Kidney epithelial cell (primary cell): Measurements from ENCODE around the gene MPP4. TPM values are rescaled to one million over a fixed set of nuclear protein-coding genes. Genes with fewer than 3 reads are reported as not detected.
"Not testable (repeated sequence)": the region's sequence is repeated elsewhere in the genome, so short reads cannot be mapped to it uniquely, and the experiment has no call there.

Experiments used
- DNase-seq: peaks from one replicate; pipeline ENCODE4 v3.0.0-alpha.2; 2010; ENCODE audit warnings: low read depth
- H3K27me3 ChIP-seq: 2 replicates; pipeline ENCODE4 v1.6.0; 2011; ENCODE audit warnings: low read length; ENCODE audit not compliant: control insufficient read depth, insufficient read depth
- H3K36me3 ChIP-seq: 2 replicates; pipeline ENCODE4 v1.5.1; 2011; ENCODE audit warnings: low read length; ENCODE audit not compliant: control insufficient read depth, insufficient read depth
- H3K4me3 ChIP-seq: 2 replicates; pipeline ENCODE4 v1.5.1; 2011; ENCODE audit warnings: low read depth, mild to moderate bottlenecking, control low read depth, low read length
- total RNA-seq: library from RNA; depleted of rRNA; stranded (reverse); fragments of >200 nt; gene quantifications from 2 replicates; pipeline ENCODE4 v1.2.3, GENCODE V29; 2015
- TF ChIP-seq, protein P1 (sequence below): IDR thresholded peaks from 2 replicates; pipeline ENCODE4 v1.5.1; 2011; ENCODE audit warnings: mild to moderate bottlenecking, moderate library complexity, low read length, control low read depth, inconsistent platforms; ENCODE audit not compliant: insufficient read depth, poor library complexity, severe bottlenecking

The MPP4 gene
- total RNA-seq, 1 donor from 2014 or later: not detected

DNA sequence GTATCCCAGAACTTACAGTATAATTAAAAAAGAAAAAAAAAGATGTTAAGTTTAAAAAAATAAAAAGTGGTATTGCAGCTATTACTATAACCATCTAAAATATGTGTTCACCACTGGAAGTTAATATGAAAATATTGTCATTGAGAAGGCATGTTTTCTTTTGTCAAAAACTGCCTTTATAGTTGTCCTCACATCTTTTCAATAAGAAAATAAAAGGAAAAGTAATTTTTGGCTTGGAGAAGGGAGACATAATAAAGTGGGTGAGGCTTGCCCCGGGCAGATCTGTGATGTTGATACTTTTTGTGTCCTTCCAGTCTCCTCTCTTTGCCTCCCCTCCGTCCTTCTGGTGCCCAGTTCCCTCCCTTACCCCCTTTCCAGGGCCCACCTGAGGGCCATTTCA, 24.9 kb downstream of the MPP4 start:
- Histone ChIP-seq H3K27me3 (no peaks in the 10 kb centered on the region), H3K36me3 (no peaks in the 10 kb centered on the region), H3K4me3 (no peak overlapping the region)
- no peak for DNase-seq
- TF ChIP-seq, protein P1, sequence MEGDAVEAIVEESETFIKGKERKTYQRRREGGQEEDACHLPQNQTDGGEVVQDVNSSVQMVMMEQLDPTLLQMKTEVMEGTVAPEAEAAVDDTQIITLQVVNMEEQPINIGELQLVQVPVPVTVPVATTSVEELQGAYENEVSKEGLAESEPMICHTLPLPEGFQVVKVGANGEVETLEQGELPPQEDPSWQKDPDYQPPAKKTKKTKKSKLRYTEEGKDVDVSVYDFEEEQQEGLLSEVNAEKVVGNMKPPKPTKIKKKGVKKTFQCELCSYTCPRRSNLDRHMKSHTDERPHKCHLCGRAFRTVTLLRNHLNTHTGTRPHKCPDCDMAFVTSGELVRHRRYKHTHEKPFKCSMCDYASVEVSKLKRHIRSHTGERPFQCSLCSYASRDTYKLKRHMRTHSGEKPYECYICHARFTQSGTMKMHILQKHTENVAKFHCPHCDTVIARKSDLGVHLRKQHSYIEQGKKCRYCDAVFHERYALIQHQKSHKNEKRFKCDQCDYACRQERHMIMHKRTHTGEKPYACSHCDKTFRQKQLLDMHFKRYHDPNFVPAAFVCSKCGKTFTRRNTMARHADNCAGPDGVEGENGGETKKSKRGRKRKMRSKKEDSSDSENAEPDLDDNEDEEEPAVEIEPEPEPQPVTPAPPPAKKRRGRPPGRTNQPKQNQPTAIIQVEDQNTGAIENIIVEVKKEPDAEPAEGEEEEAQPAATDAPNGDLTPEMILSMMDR: no peak

DNA sequence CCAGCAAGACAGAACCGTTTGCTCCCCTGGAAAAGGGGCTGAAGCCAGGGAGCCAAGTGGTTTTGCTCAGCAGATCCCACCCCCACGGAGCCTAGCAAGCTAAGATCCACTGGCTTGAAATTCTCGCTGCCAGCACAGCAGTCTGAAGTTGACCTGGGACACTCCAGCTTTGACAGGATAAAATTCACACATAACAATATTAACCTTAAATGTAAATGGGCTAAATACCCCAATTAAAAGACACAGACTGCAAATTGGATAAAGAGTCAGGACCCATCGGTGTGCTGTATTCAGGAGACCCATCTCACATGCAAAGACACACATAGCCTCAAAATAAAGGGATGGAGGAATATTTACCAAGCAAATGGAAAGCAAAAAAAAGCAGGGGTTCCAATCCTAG, 27.2 kb downstream of the MPP4 start:
- DNase-seq: not testable (repeated sequence)

DNA sequence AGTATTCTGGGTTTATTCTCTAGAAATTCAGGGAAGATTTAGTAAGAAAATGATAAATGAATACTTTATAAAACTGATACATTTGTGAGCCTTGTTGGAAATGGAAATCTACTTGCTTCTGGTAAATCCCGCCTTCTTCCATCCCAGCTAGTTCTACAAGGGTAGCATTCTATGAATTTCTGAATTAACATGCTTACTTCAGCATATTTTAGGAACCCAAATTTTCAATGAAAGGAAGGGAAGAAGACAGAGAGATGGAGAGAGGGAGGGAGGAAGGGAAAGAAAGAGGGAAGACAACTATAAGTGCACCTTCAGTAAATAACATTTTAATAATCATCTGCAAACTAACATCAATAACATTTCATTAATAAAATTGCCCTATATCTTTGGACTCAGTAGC, 28.6 kb downstream of the MPP4 start:
- DNase-seq: no peak
- Histone ChIP-seq H3K27me3 (no peaks in the 10 kb centered on the region), H3K4me3 (no peak overlapping the region), H3K36me3 (no peaks in the 10 kb centered on the region)
- TF ChIP-seq, protein P1: no peak

More for the DNA sequence above, 27.2 kb downstream of the MPP4 start:
- not testable (repeated sequence) for H3K36me3 ChIP-seq, H3K4me3 ChIP-seq, H3K27me3 ChIP-seq

DNA sequence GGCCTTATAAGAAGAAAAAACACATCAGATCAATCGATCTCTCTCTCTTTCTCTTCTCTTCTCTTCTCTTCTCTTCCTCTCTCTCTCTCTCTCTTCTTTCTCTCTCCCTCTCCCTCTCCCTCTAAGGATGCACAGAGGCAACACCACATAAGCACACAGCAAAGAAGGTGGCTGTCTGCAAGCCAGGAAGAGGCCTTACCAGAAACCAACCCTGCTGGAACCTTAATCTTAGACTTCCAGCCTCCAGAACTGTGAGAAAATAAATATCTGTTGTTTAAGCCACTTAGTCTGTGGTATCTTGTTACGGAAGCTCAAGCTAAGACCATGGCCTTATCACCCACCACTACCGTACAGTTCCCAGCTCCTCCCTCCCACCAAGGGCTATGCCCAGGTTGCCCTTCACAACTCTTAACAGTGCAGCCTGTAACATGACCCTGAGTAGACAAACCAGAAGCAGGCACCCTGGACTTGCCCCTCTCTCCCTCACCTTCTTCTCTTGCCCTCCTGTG, 30.0 kb downstream of the MPP4 start:
- DNase-seq: no peak
- H3K27me3 ChIP-seq: no peaks in the 10 kb centered on the region
- TF ChIP-seq, protein P1: no peak

DNA sequence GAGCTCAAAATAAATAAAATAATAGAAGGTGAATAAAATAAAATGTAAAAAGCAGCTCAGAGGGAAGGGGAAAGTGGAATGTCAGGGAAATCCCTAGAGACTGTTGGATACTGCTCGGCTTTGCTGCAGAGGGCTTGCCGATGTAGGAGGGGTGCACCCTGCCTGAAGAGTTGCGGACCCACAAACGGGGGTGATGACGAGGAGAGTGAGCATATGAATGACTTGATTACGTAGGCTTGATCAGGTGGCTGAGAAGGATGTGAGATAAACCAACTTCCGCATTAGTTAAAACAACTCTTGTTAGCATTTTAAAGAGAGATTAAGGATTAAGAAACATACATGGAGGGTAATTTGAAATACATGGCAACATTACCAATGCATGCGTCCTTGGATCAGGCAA, 34.1 kb downstream of the MPP4 start:
- DNase-seq: no peak
- Histone ChIP-seq H3K36me3 (no peaks in the 10 kb centered on the region), H3K27me3 (no peaks in the 10 kb centered on the region), H3K4me3 (no peak overlapping the region)
- TF ChIP-seq, protein P1: no peak

More for the DNA sequence above, 30.0 kb downstream of the MPP4 start:
- H3K4me3 ChIP-seq: no peak overlapping the region
- no peaks in the 10 kb centered on the region for H3K36me3 ChIP-seq

DNA sequence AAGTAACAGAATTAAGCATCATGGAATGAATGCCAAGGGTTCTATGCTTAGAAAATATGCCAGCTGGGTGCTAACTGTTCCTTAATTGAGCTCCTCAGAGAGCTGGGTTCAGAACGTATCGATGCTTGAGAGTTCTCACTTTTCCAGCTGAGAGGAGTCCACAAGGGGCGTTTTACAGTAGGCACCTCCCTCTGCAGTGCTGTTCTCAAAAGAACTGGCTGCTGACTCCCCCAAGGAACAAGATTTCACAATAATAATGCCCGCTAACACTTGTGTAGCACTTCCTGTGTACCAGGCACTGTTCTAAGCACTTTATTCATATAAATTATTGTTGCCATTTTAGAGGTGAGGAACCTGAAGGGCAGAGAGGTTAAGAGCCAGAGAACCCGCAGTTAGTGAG, 37.1 kb downstream of the MPP4 start:
- no peak for DNase-seq
- Histone ChIP-seq H3K27me3 (no peaks in the 10 kb centered on the region), H3K4me3 (no peak overlapping the region), H3K36me3 (no peaks in the 10 kb centered on the region)
- TF ChIP-seq, protein P1: no peak
